GM19193 (cell line): ENCODE measurements around the gene PLIN3.

ENCODE experiments used
- POLR2A ChIP-seq: IDR thresholded peaks from 4 replicates; pipeline ENCODE4 v1.6.1; 2011; ENCODE audit not compliant: insufficient read depth, insufficient read length; ENCODE audit errors: extremely low read depth

The PLIN3 gene

GRCh38 chr19:4902796-4903195 lies 35.3 kb upstream of the PLIN3 start, which contains the start of gene ARRDC5:
TSS of gene ARRDC5 (minus strand) at chr19:4902896. CDS start at chr19:4902825, 71 bp downstream.
- TF ChIP-seq POLR2A, result no peak

GRCh38 chr19:4897146-4897545 lies 29.7 kb upstream of the PLIN3 start:
- no peak for TF ChIP-seq POLR2A

- no peak for TF ChIP-seq POLR2A
Measured at GRCh38 chr19:4896372-4896771, 28.9 kb upstream of the PLIN3 start.

DNA sequence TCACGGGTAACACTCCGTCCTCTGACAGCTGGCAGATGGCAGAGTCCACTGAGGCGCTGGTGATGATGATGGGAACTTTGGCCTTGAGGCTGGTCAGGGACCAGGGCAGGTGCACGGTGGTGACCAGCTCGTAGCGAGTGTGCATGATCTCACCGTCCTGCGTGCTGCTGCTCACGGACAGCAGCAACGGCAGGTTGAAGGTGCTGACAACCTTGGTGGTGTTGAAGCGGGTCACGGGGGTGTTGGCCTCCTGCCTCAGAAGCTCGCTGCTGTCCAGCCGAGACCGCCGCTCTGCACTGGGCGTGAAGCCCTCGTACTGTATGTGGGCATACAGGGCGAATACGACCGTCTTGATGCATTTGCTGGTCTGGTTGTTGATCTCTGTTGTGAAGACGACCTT lies 23.6 kb upstream of the PLIN3 start:
- no peak for TF ChIP-seq POLR2A

DNA sequence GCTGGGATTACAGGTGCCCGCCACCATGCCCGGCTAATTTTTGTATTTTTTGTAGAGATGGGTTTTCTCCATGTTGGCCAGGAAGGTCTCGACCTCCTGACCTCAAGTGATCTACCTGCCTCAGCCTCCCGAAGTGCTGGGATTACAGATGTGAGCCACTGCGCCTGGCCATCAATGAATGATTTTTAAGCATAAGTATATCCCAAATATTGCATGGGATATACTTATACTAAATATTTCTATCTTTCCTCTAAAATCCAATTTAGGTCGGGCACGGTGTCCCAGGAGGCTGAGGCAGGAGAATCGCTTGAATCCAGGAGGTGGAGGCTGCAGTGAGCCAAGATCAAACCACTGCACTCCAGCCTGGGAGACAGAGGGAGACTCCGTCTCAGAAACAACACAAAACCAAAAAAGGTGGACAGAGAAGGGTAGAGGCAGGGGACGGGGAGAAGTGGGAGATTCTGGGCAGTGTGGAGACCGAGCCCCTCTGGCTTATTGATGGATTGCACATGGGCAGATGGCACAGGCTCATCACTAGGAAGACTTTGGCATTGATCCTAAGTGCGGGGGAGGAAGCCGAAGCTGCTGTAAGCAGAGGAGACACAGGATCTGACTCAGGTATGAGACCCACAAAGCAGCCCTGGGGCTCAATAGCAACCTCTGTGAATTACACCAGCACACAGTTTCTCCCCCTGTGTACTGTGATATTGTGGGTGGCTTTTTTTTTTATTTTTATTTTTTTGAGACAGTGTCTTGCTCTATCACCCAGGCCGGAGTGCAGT lies 21.8 kb upstream of the PLIN3 start:
- TF ChIP-seq POLR2A, result no peak

- no peak for TF ChIP-seq POLR2A
Measured at GRCh38 chr19:4879041-4879440, 11.6 kb upstream of the PLIN3 start.

DNA sequence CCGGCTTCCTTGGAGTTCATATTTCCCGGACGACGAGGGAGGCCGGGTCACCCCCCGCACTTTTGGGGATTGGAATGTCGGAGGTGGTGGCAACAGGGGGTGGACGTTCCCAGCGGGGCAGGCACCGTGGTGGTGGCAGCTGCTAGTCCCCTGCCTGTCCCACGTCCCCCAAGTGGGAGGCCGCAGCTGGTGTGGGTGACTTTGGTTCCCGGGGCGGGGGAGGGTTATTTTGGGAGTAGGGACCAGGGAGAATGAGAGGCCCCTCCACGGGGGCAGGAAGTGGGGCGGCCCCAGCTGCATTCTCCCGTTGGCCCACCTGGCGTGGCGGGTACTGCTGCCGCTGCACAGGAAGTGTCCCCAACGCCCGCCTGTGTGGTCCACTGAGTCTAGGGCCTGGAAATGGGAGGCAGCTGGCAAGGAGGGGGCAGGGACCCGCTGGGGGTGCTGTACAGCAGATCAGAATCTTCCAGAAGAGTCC lies 11.1 kb upstream of the PLIN3 start:
- no peak for TF ChIP-seq POLR2A

- TF ChIP-seq POLR2A, result no peak
Measured at GRCh38 chr19:4877753-4878490, 10.5 kb upstream of the PLIN3 start.

- no peak for TF ChIP-seq POLR2A
Measured at GRCh38 chr19:4873930-4874329, 6.5 kb upstream of the PLIN3 start.

- TF ChIP-seq POLR2A, result no peak
Measured at GRCh38 chr19:4871711-4872110, 4.2 kb upstream of the PLIN3 start.

- TF ChIP-seq POLR2A, result no peak
Measured at GRCh38 chr19:4870025-4870700, 2.7 kb upstream of the PLIN3 start.

DNA sequence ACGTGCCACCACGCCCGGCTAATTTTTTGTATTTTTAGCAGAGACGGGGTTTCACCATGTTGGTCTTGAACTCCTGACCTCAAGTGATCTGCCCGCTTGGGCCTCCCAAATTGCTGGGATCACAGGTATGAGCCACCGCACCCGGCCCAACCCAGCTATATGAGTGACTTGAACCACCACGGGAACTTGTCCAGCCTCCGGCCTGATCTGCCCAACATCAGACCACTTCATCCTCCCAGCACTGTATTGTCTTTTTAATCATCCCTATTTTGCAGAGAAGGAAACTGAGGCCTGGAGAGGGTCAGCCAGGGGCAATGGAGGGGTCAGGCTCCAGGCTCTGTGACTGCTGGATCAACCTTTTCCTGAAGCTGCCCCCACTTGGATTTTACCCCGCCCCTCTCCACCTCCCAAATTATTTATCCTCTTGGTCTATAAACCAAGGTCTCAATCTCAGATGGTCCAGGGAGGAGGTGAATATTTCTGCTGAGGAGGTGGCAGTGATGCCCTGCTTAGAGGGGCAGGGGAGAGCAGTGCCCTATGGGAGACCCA lies 893 bp upstream of the PLIN3 start:
- no peak for TF ChIP-seq POLR2A

DNA sequence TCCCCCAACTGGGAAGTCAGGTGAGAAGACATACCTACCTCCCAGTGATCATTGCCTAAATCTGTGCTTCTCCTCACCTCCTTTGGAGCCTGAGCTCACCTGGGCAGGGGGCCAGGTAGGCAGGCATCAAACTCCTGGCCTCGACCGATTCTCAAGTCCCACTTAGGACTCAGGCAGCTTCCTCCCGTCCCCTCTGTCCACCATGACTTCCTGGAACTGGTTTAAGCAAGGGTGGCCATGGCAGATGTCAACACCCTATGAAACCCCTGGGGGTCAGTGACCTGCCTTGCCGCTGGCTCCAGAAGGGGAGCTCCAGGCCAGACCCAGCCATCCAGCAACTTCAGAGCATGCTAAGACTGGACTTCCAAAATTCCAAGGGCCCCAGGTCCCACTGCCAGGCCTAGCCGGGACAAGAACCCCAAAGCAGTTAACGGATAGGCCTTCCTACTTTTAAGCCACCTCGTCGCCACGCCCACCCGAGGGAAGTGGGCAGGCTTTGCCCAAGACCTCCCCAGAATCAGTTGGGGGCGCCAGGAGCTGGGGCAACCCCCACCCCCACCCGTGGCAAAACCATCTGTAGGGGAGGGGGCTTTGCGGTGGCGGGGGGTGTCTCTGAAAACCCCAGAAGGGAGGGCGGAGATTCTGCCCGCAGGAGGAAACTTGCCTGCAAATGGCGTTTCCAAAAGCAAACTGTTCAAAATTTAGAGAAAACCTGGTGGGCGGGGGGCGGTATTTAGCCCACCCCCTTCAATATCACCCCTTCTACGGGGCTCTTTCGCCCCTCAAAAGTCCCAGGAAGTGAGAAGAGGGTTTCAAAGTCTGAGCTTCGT lies 657 bp downstream of the PLIN3 start:
- TF ChIP-seq POLR2A, result no peak

DNA sequence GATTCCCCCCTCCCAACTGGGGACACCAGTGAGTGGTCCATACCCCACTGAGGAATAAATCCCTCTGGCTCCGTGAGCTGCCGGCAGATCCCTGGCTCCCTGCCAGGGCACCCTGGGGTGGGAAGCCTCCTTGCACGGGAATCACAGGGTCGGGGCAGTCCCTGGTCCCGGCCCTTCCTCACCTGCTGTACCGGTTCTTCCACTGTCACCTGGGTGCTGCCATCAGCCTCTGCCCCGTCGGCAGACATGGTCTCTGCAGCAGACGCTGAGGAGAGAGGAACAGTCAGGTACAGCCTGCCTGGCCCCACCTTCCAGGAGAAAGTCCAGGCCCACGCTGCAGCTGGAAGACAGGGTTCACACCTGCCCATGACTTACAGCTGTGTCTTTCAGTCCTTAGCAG lies 6.3 kb downstream of the PLIN3 start:
- TF ChIP-seq POLR2A, result no peak

DNA sequence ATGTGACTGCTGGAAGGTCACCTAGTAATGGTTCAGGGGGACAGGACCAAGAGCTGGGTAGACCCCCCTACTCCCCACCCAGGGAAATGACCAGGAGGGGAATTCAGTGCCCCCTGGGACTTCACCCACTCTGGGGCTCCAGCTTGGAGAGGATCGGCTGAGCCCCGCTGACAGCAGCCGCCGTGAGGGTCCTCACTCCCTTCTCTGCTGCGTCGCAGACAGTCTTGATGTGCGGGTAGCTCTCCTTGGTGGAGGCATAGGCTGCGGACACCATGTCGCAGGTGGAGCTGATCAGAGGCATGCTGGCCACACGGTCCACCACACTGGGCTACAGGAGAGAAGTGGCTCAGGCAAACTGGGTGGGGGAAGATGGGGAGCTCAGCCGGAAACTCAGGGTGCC lies 7.8 kb downstream of the PLIN3 start:
- no peak for TF ChIP-seq POLR2A

- no peak for TF ChIP-seq POLR2A
Measured at GRCh38 chr19:4852484-4852883, 15.0 kb downstream of the PLIN3 start.
